Measurements from ENCODE around the gene LILRB5. TPM values are rescaled to one million over a fixed set of nuclear protein-coding genes. Genes with fewer than 3 reads are reported as not detected.

The LILRB5 gene
- total and polyA plus RNA-seq, 9 of the 15 experiments (the other 6 are each of a cell fraction or from before 2014, with no cell fraction given), result not detected

DNA sequence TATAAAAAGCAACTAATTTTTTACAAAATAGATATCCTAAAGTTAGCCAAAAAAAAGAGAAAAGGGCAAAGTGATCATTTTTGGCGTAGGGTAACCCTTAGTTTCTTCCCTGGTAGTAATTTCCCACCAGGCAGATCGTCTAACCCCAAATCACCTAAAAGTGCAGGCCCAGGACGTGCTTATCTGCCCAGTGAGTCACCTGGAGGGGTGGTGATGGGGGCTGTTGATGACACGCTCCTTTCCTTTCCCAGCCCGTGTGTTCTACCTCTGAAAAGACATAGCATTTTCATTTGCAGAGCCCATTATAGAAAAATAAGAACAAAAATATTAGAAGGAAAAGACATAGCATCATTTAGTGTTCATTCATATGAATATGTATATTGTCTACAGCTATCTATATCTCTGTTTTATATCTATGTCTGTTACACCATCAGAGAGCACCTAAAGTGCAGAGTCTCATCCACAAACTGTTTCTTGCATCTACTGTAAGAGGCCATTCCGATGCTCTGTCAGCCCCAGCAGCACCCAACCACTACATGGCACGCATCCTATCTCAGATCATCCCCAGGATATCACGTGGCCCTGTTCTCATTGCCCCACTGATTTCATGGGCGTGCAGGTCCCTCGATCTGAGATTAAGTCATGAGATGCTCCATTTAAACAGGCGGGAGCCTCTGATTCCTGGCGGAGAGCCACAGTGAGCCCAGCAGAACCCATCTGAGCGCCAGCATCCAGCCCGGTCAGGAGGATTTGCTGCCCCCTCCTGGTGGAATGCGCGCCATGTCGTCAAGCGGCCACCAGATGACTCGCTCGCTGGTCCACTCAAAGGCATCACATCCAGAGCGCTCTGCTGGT, 25.8 kb downstream of the LILRB5 start (continued):
- TF ChIP-seq ZNF384 (IDR thresholded peaks at IDR 0.05; ENCODE audit: low read depth, low read length), result no peak
- TF ChIP-seq, protein P1, sequence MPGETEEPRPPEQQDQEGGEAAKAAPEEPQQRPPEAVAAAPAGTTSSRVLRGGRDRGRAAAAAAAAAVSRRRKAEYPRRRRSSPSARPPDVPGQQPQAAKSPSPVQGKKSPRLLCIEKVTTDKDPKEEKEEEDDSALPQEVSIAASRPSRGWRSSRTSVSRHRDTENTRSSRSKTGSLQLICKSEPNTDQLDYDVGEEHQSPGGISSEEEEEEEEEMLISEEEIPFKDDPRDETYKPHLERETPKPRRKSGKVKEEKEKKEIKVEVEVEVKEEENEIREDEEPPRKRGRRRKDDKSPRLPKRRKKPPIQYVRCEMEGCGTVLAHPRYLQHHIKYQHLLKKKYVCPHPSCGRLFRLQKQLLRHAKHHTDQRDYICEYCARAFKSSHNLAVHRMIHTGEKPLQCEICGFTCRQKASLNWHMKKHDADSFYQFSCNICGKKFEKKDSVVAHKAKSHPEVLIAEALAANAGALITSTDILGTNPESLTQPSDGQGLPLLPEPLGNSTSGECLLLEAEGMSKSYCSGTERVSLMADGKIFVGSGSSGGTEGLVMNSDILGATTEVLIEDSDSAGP (CRISPR knock-in tag; IDR thresholded peaks at IDR 0.05), result no peak
- no peak for TF ChIP-seq ZNF175 (CRISPR knock-in tag; IDR thresholded peaks at IDR 0.05; ENCODE audit: low read depth)
- TF ChIP-seq MAZ (CRISPR knock-in tag; conservative IDR thresholded peaks at IDR 0.05 in 1 of 2, IDR thresholded peaks at IDR 0.05 in 1 of 2), result peak in 1 of 2 experiments; percentile 65; a peak in 3 of 4 replicates
- TF ChIP-seq, protein P2, sequence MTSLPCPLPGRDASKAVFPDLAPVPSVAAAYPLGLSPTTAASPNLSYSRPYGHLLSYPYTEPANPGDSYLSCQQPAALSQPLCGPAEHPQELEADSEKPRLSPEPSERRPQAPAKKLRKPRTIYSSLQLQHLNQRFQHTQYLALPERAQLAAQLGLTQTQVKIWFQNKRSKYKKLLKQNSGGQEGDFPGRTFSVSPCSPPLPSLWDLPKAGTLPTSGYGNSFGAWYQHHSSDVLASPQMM (CRISPR knock-in tag; IDR thresholded peaks at IDR 0.05), result no peak
- TF ChIP-seq ETV5 (CRISPR knock-in tag; IDR thresholded peaks at IDR 0.05; ENCODE audit: low read depth), result peak; percentile 15; the same call in 1 of the 2 replicates
- TF ChIP-seq, protein P3, sequence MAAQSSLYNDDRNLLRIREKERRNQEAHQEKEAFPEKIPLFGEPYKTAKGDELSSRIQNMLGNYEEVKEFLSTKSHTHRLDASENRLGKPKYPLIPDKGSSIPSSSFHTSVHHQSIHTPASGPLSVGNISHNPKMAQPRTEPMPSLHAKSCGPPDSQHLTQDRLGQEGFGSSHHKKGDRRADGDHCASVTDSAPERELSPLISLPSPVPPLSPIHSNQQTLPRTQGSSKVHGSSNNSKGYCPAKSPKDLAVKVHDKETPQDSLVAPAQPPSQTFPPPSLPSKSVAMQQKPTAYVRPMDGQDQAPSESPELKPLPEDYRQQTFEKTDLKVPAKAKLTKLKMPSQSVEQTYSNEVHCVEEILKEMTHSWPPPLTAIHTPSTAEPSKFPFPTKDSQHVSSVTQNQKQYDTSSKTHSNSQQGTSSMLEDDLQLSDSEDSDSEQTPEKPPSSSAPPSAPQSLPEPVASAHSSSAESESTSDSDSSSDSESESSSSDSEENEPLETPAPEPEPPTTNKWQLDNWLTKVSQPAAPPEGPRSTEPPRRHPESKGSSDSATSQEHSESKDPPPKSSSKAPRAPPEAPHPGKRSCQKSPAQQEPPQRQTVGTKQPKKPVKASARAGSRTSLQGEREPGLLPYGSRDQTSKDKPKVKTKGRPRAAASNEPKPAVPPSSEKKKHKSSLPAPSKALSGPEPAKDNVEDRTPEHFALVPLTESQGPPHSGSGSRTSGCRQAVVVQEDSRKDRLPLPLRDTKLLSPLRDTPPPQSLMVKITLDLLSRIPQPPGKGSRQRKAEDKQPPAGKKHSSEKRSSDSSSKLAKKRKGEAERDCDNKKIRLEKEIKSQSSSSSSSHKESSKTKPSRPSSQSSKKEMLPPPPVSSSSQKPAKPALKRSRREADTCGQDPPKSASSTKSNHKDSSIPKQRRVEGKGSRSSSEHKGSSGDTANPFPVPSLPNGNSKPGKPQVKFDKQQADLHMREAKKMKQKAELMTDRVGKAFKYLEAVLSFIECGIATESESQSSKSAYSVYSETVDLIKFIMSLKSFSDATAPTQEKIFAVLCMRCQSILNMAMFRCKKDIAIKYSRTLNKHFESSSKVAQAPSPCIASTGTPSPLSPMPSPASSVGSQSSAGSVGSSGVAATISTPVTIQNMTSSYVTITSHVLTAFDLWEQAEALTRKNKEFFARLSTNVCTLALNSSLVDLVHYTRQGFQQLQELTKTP (IDR thresholded peaks at IDR 0.05; ENCODE audit: low read depth in 1 of 2, partially characterized antibody in 2 of 2), result no peak
- no peak; the same call in 1 of the 2 replicates for TF ChIP-seq TOE1 (IDR thresholded peaks at IDR 0.05; ENCODE audit: borderline replicate concordance)
- TF ChIP-seq TOE1 (CRISPR knock-in tag; IDR thresholded peaks at IDR 0.05; ENCODE audit: borderline replicate concordance, low read depth), result no peak
- TF ChIP-seq, protein P4, sequence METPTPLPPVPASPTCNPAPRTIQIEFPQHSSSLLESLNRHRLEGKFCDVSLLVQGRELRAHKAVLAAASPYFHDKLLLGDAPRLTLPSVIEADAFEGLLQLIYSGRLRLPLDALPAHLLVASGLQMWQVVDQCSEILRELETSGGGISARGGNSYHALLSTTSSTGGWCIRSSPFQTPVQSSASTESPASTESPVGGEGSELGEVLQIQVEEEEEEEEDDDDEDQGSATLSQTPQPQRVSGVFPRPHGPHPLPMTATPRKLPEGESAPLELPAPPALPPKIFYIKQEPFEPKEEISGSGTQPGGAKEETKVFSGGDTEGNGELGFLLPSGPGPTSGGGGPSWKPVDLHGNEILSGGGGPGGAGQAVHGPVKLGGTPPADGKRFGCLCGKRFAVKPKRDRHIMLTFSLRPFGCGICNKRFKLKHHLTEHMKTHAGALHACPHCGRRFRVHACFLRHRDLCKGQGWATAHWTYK (CRISPR knock-in tag; IDR thresholded peaks at IDR 0.05), result 0 out of 2 replicates have a peak, but pooled peaks have one; percentile 44
- peak; percentile 61 for TF ChIP-seq DPF2 (IDR thresholded peaks at IDR 0.05)
- TF ChIP-seq TCFL5 (CRISPR knock-in tag; conservative IDR thresholded peaks at IDR 0.05), result no peak
- TF ChIP-seq CREM (IDR thresholded peaks at IDR 0.05; ENCODE audit: low read depth), result peak; percentile 90
- TF ChIP-seq FOXA1 (IDR thresholded peaks at IDR 0.05; ENCODE audit: borderline replicate concordance), result no peak
- peak; percentile 10 for TF ChIP-seq TCF3 (CRISPR knock-in tag; IDR thresholded peaks at IDR 0.05)
- no peak for TF ChIP-seq CBX1 (IDR thresholded peaks at IDR 0.05; ENCODE audit: low read depth)
- no peak for TF ChIP-seq L3MBTL2 (IDR thresholded peaks at IDR 0.05)
- no peak for TF ChIP-seq FIP1L1 (IDR thresholded peaks at IDR 0.05; ENCODE audit: low read depth, low read length, poor library complexity, severe bottlenecking)
- no peak; the same call in 1 of the 2 replicates for TF ChIP-seq KLF16 (IDR thresholded peaks at IDR 0.05)
- no peak for TF ChIP-seq ZNF133 (CRISPR knock-in tag; IDR thresholded peaks at IDR 0.05)
- TF ChIP-seq GTF2F1 (IDR thresholded peaks at IDR 0.05; ENCODE audit: low read depth, low read length), result no peak
